ENCODE results near the gene TNFAIP3. TPM values are rescaled to one million over a fixed set of nuclear protein-coding genes. Genes with fewer than 3 reads are reported as not detected.
A peak's percentile ranks its signal among the peaks of the same experiment; 100 is the strongest.

TNFAIP3 gene
- total and polyA plus RNA-seq, 2 of the 4 experiments (the other 2 are of a cell fraction): 5.0 to 14.2 TPM

- H2AFZ ChIP-seq (replicated peaks; ENCODE audit: low read length, poor library complexity): peak overlapping the region; percentile 40
- ChIA-PET POLR2A (ENCODE audit: unreplicated experiment) (no interaction called here), CTCF (no interaction called here)
- H4K20me1 ChIP-seq (ENCODE audit: insufficient read depth, low read length): no peaks in the 10 kb centered on the region
- no peak overlapping the region for H3K9ac ChIP-seq (ENCODE audit: low read depth, low read length)
- 100% methylated on average over 1 of the region's 7 CpGs; no CpG with 5 or more reads in 1 of the 2 experiments for WGBS, 2 experiments (ENCODE audit: extremely low coverage in 2 of 2, insufficient read length in 1 of 2)
- H3K9me1 ChIP-seq (ENCODE audit: insufficient read depth, low read length): peaks cover 8% of the 10 kb centered on the region
- TF ChIP-seq RCOR1 (IDR thresholded peaks at IDR 0.05; ENCODE audit: insufficient replicate concordance, low read length) (no peak), CHD1 (IDR thresholded peaks at IDR 0.05; ENCODE audit: low read depth, low read length) (no peak), CTCF (conservative IDR thresholded peaks at IDR 0.05; ENCODE audit: low read depth, low read length) (no peak), FOS (IDR thresholded peaks at IDR 0.05; ENCODE audit: low read depth, low read length) (no peak), RFX5 (IDR thresholded peaks at IDR 0.05; ENCODE audit: low read depth, low read length) (no peak), RAD21 (IDR thresholded peaks at IDR 0.05; ENCODE audit: low read length) (no peak), BHLHE40 (IDR thresholded peaks at IDR 0.05; ENCODE audit: low read depth, low read length) (no peak), MXI1 (IDR thresholded peaks at IDR 0.05; ENCODE audit: borderline replicate concordance, low read depth, low read length) (no peak), POLR2A (IDR thresholded peaks at IDR 0.05; ENCODE audit: low read depth, low read length) (no peak), ELK1 (IDR thresholded peaks at IDR 0.05; ENCODE audit: borderline replicate concordance, low read depth, low read length) (no peak), NFE2L2 (IDR thresholded peaks at IDR 0.05; ENCODE audit: low read depth, low read length) (no peak), SMC3 (IDR thresholded peaks at IDR 0.05; ENCODE audit: low read depth, low read length) (no peak)
- H2AK9ac ChIP-seq (replicated peaks; ENCODE audit: low read depth, low read length, poor library complexity): no peak overlapping the region
- DNase-seq (no peak), ATAC-seq (ENCODE audit: low read depth) (no peak)
- H3K4me1 ChIP-seq (ENCODE audit: control insufficient read depth, insufficient read depth, low read length): peaks cover 24% of the 10 kb centered on the region
- H2AK5ac ChIP-seq (ENCODE audit: low read depth, low read length): peak overlapping the region; percentile 77
- no peak overlapping the region for H3K56ac ChIP-seq (ENCODE audit: extremely low read depth, insufficient read depth, low read length)
- H3K36me3 ChIP-seq (ENCODE audit: control insufficient read depth, insufficient read depth, low read length): no peaks in the 10 kb centered on the region
- peak overlapping the region; percentile 70 for H2BK120ac ChIP-seq (ENCODE audit: low read depth, low read length)
- peak overlapping the region; percentile 28 for H2BK5ac ChIP-seq (ENCODE audit: low read depth, low read length, poor library complexity, severe bottlenecking)
- no peak overlapping the region for H3K27ac ChIP-seq (ENCODE audit: insufficient read depth, low read length)
- BruUV-seq (replicated peaks): no TSS peak
- dilution Hi-C loops (cut with HindIII; ENCODE audit: low sequenced_read_pairs, unreplicated experiment) (no loop called here), intact Hi-C loops (cut with micrococcal nuclease) (no loop called here), in situ Hi-C loops (cut with MboI; ENCODE audit: low sequenced_read_pairs) (loop anchor here (25.0 kb wide), 1 partner anchor 565 kb away; the partner anchor contains the start of gene HEBP2)
- peak overlapping the region; percentile 67 for H3K18ac ChIP-seq (ENCODE audit: low read depth, low read length)
- H3K4ac ChIP-seq (ENCODE audit: low read depth, low read length): peak overlapping the region; percentile 77
- peak overlapping the region; percentile 96 for H2BK15ac ChIP-seq (ENCODE audit: low read depth, low read length)
- peak overlapping the region; percentile 54; the same call in 1 of the 2 replicates for H3K14ac ChIP-seq (replicated peaks; ENCODE audit: low read depth, low read length)
- H3K4me2 ChIP-seq (ENCODE audit: low read depth, low read length): no peak overlapping the region
- no peak overlapping the region for H3K4me3 ChIP-seq (ENCODE audit: insufficient read depth, low read depth, low read length)
- no peak overlapping the region; the same call in none of the 2 replicates for H3K23ac ChIP-seq (ENCODE audit: low read depth, low read length)
- H4K5ac ChIP-seq (ENCODE audit: low read depth, low read length): peak overlapping the region; percentile 27
- H4K8ac ChIP-seq (ENCODE audit: low read depth in 2 of 2, low read length in 2 of 2): peak overlapping the region; percentile 13 to 57; a peak in 3 of 4 replicates
- H3K9me3 ChIP-seq (ENCODE audit: control insufficient read depth, insufficient read depth, low read length): no peaks in the 10 kb centered on the region
- no peaks in the 10 kb centered on the region for H3K27me3 ChIP-seq (ENCODE audit: control insufficient read depth, insufficient read depth, low read length)
- peak overlapping the region; percentile 84 for H2BK20ac ChIP-seq (ENCODE audit: low read depth, low read length)
- H3K79me1 ChIP-seq (ENCODE audit: low read depth in 1 of 2, low read length in 2 of 2): no peaks in the 10 kb centered on the region; a peak in 1 of 4 replicates
- H4K91ac ChIP-seq (ENCODE audit: insufficient read depth, low read depth, low read length): peak overlapping the region; percentile 76
Measured at GRCh38 chr6:137846772-137847313, 20.2 kb upstream of the TNFAIP3 start.
